SK-N-SH treated with all-trans-retinoic acid at 6 μM for 48 hours (cell line): ENCODE data around the gene PTPRG.

Experiments used
- ATAC-seq: fragments of 200-7000 bp; cut with Tn5 transposase; 3 replicates; pipeline ENCODE4 v1.9.1; 2020; ENCODE audit warnings: mild to moderate bottlenecking, moderate library complexity
- ARNTL ChIP-seq: fragments of 450-650 bp; formaldehyde crosslinking; IDR thresholded peaks from 2 replicates; pipeline ENCODE4 v1.5.0; 2020; ENCODE audit warnings: low read depth, mild to moderate bottlenecking, moderate library complexity, borderline replicate concordance
- BACH2 ChIP-seq: fragments of 250-450 bp; sonication (Bioruptor Pico); IDR thresholded peaks from 2 replicates; pipeline ENCODE4 v1.9.0; 2021; ENCODE audit warnings: mild to moderate bottlenecking, borderline replicate concordance
- CREB5 ChIP-seq: fragments of 250-450 bp; sonication (Bioruptor Pico); IDR thresholded peaks from 2 replicates; pipeline ENCODE4 v1.5.1; 2020; ENCODE audit warnings: low read depth, mild to moderate bottlenecking, moderate library complexity
- CSDC2 ChIP-seq: fragments of 250-450 bp; sonication (Bioruptor Pico); IDR thresholded peaks from 2 replicates; pipeline ENCODE4 v1.5.0; 2020; ENCODE audit warnings: mild to moderate bottlenecking, moderate library complexity
- CSRNP3 ChIP-seq: fragments of 250-450 bp; sonication (Bioruptor Pico); IDR thresholded peaks from 2 replicates; pipeline ENCODE4 v1.5.1; 2021; ENCODE audit warnings: mild to moderate bottlenecking, moderate library complexity
- ESRRG ChIP-seq: fragments of 250-450 bp; sonication (Bioruptor Pico); IDR thresholded peaks from 2 replicates; pipeline ENCODE4 v1.6.1; 2021; ENCODE audit warnings: mild to moderate bottlenecking
- GLIS3 ChIP-seq: fragments of 250-450 bp; sonication (Bioruptor Pico); IDR thresholded peaks from 2 replicates; pipeline ENCODE4 v1.5.0; 2020; ENCODE audit warnings: mild to moderate bottlenecking, moderate library complexity
- ISL1 ChIP-seq: fragments of 250-450 bp; sonication (Bioruptor Pico); IDR thresholded peaks from 2 replicates; pipeline ENCODE4 v2.1.2; 2022; ENCODE audit warnings: mild to moderate bottlenecking, moderate library complexity
- POU6F1 ChIP-seq: fragments of 250-450 bp; sonication (Bioruptor Pico); IDR thresholded peaks from 2 replicates; pipeline ENCODE4 v1.8.0; 2021; ENCODE audit warnings: low read depth, mild to moderate bottlenecking, moderate library complexity, borderline replicate concordance
- PPARA ChIP-seq: fragments of 250-450 bp; sonication (Bioruptor Pico); IDR thresholded peaks from 2 replicates; pipeline ENCODE4 v1.5.0; 2020; ENCODE audit warnings: mild to moderate bottlenecking, borderline replicate concordance
- RARB ChIP-seq: fragments of 250-450 bp; sonication (Bioruptor Pico); IDR thresholded peaks from 2 replicates; pipeline ENCODE4 v1.8.0; 2021; ENCODE audit warnings: mild to moderate bottlenecking, moderate library complexity
- TCF4 ChIP-seq: fragments of 250-450 bp; sonication (Bioruptor Pico); IDR thresholded peaks from 2 replicates; pipeline ENCODE4 v1.8.0; 2021; ENCODE audit warnings: mild to moderate bottlenecking, moderate library complexity, borderline replicate concordance
- TOX ChIP-seq: fragments of 250-450 bp; sonication (Bioruptor Pico); IDR thresholded peaks from 2 replicates; pipeline ENCODE4 v1.8.0; 2021; ENCODE audit warnings: mild to moderate bottlenecking, moderate library complexity, borderline replicate concordance
- TSHZ2 ChIP-seq: fragments of 250-450 bp; sonication (Bioruptor Pico); IDR thresholded peaks from 2 replicates; pipeline ENCODE4 v1.5.0; 2020; ENCODE audit warnings: mild to moderate bottlenecking, moderate library complexity
- ZC3H10 ChIP-seq: fragments of 250-450 bp; sonication (Bioruptor Pico); IDR thresholded peaks from 2 replicates; pipeline ENCODE4 v1.5.1; 2021; ENCODE audit warnings: mild to moderate bottlenecking, moderate library complexity
- ZFP3 ChIP-seq: fragments of 250-450 bp; sonication (Bioruptor Pico); IDR thresholded peaks from 2 replicates; pipeline ENCODE4 v1.5.0; 2020; ENCODE audit warnings: mild to moderate bottlenecking, moderate library complexity
- ZFP30 ChIP-seq: fragments of 450-650 bp; formaldehyde crosslinking; IDR thresholded peaks from 2 replicates; pipeline ENCODE4 v1.5.0; 2022; ENCODE audit warnings: mild to moderate bottlenecking, moderate library complexity
- ZNF565 ChIP-seq: fragments of 450-650 bp; formaldehyde crosslinking; conservative IDR thresholded peaks from 2 replicates; pipeline ENCODE4 v1.5.0; 2020; ENCODE audit warnings: low read depth, mild to moderate bottlenecking, moderate library complexity
- ZNF70 ChIP-seq: fragments of 450-650 bp; formaldehyde crosslinking; IDR thresholded peaks from 2 replicates; pipeline ENCODE4 v1.5.0; 2020; ENCODE audit warnings: mild to moderate bottlenecking, moderate library complexity

PTPRG gene

GRCh38 chr3:62238431-62238830 lies 677.1 kb downstream of the PTPRG start:
- ATAC-seq, result no peak
- TF ChIP-seq ZC3H10, result no peak
- TF ChIP-seq ZNF565, result no peak
- TF ChIP-seq ZFP30 (CRISPR knock-in tag), result no peak
- no peak for TF ChIP-seq PPARA (CRISPR knock-in tag)
- no peak for TF ChIP-seq TOX (CRISPR knock-in tag)
- no peak for TF ChIP-seq CSRNP3
- no peak for TF ChIP-seq TCF4
- TF ChIP-seq BACH2 (CRISPR knock-in tag), result no peak
- no peak for TF ChIP-seq TSHZ2 (CRISPR knock-in tag)
- TF ChIP-seq ZFP3, result no peak
- TF ChIP-seq CSDC2 (CRISPR knock-in tag), result no peak
- TF ChIP-seq ISL1 (CRISPR knock-in tag), result no peak
- TF ChIP-seq ESRRG (CRISPR knock-in tag), result no peak
- TF ChIP-seq GLIS3, result no peak
- TF ChIP-seq POU6F1 (CRISPR knock-in tag), result no peak
- no peak for TF ChIP-seq RARB (CRISPR knock-in tag)
- TF ChIP-seq ARNTL (CRISPR knock-in tag), result no peak

- TF ChIP-seq TCF4 (no peak), ESRRG (CRISPR knock-in tag) (no peak), ZNF70 (no peak), ZNF565 (no peak), CSRNP3 (no peak), TOX (CRISPR knock-in tag) (no peak), PPARA (CRISPR knock-in tag) (no peak), ISL1 (CRISPR knock-in tag) (no peak), CREB5 (CRISPR knock-in tag) (no peak), TSHZ2 (CRISPR knock-in tag) (no peak), CSDC2 (CRISPR knock-in tag) (no peak), ZC3H10 (no peak), ZFP3 (no peak)
- ATAC-seq, result no peak
Observed at GRCh38 chr3:62241279-62241678, 679.9 kb downstream of the PTPRG start.
